Measurements from ENCODE around the gene CASZ1.

CASZ1 gene

GRCh38 chr1:10592373-10592772 lies 204.1 kb downstream of the CASZ1 start:
- DNase-seq = no peak

GRCh38 chr1:10591010-10591409 lies 205.4 kb downstream of the CASZ1 start:
- no peak for DNase-seq

DNA sequence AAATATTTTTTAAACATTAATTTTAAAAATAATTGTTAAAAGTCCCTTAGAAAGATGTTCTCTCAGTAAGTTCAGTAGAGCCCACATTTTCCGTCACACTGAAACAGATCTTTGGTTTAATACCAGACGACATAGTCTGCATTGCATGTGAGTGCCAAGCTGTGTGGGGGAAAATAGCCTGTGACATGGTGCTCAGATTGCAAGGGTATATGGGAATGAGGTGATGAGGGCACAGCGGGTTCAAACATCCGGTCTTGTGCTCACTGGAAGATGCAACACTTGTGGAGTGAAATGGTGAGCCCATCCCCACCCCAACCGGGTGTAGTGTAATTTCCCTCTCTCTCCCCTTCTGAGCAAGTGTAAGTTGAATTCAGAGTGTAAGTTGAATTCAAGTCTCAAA lies 207.4 kb downstream of the CASZ1 start:
- DNase-seq = no peak

GRCh38 chr1:10588640-10589039 lies 207.8 kb downstream of the CASZ1 start:
- no peak for DNase-seq
